T47D (cell line): ENCODE measurements around the gene CUL4A.
"Not testable (repeated sequence)": the region's sequence is repeated elsewhere in the genome, so short reads cannot be mapped to it uniquely, and the experiment has no call there.

Source experiments
- DNase-seq, 2 experiments: peaks; one replicate each; pipeline versions ENCODE4 v3.0.0 to v3.0.0-alpha.2; 2011 to 2012; ENCODE audit warnings: low read depth in 1 of 2, low spot score in 1 of 2
- JUND ChIP-seq: IDR thresholded peaks from 2 replicates; pipeline ENCODE4 v1.6.1; 2012; ENCODE audit warnings: low read depth
- in situ Hi-C: cut with HindIII; loops from 2 replicates; pipeline ENCODE4 v1.10.0; 2016; ENCODE audit warnings: low sequenced_read_pairs, low pct_unique_long_range_greater_than_20kb

Gene CUL4A

DNA sequence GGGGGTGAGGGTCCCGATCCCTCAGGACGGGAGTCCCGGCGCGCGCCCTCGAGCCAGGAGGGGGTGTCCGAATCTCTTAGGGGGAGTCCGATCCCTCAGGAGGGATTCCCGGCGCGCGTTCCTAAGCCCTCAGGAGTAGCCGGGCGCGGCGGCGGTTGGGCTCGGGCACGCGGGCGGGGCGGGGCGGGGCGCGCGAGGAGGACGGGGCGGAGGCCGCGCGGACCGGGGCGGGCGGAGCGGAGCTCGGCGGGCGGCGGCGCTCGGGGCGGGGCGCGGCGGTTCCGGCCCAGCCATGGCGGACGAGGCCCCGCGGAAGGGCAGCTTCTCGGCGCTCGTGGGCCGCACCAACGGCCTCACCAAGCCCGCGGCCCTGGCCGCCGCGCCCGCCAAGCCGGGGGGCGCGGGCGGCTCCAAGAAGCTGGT is at the start of gene CUL4A:
CUL4A (plus strand) TSS at position 278 of the 423 bp plus-strand sequence; CDS start at position 293, 15 bp downstream.
- TF ChIP-seq JUND, result no peak
- in situ Hi-C loops, result no loop called here
- peak; percentile 50 to 85 for DNase-seq

DNA sequence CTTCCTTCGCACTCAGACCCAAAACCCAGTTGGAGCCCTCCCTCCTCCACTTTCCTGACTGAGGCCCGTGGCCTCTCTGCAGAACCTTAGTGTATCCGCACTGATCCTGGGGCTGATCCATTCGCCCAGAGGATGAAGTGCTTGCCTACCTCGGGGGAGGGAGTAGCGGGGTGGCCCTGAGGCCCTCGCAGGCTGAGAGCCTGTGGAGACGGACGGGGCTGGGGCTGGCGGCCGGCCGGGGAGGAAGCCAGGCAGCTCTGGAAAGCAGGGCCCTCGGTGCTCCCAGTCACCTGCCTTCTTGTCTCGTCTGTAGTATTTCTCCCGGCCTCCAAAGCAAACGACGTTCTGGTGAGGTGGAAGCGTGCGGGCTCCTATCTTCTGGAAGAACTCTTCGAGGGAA is 49.7 kb upstream of the CUL4A start:
- in situ Hi-C loops, result no loop called here

DNA sequence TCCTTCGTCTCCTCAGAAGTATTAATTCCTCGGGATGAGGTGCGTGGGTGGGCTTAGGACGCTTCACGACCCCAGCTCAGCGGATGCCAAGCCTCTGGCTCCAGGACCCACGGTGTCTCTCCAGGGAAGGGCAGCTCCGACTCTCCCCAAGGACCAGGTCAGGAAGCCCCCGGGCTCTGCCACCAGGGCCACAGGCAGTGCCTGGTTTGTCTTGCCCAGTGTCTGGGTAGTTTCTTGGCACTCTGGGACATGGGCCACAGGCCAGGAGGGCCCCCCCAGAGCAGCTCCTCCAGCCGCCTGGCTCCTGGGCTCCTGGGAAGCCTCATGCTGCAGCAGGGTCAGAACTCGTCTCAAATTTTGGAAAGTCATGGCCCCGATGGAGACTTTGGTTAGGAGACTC is 48.4 kb upstream of the CUL4A start:
- DNase-seq, result no peak
- in situ Hi-C loops, result no loop called here
- no peak for TF ChIP-seq JUND

More for the DNA sequence above, 49.7 kb upstream of the CUL4A start:
- DNase-seq, result no peak
- TF ChIP-seq JUND, result no peak

DNA sequence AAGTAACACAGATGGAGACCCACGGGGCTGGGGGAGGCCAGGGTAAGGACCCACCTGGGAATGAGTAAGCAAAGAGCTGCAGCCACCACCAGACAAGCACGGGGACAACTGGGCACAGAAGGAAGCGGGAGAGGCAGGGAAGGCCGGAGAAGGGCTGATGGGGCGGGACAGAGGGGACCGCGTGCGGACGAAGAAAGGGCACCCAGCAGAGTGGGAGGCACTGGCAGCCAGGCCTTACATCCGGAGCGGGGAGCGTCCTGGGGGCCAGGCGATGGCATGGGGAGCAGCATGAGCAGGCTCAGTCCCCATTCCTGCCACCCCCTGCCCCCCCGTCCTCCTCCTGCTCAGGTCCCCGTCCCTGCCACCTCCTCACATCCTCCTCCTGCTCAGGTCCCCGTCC is 48.0 kb upstream of the CUL4A start:
- DNase-seq, result no peak
- in situ Hi-C loops, result no loop called here
- TF ChIP-seq JUND, result no peak

DNA sequence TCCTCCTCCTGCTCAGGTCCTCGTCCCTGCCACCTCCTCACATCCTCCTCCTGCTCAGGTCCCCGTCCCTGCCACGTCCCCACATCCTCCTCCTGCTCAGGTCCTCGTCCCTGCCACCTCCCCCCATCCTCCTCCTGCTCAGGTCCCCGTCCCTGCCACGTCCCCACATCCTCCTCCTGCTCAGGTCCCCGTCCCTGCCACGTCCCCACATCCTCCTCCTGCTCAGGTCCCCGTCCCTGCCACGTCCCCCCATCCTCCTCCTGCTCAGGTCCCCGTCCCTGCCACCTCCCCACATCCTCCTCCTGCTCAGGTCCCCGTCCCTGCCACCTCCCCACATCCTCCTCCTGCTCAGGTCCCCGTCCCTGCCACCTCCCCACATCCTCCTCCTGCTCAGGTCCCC is 47.4 kb upstream of the CUL4A start:
- in situ Hi-C loops, DNase-seq: not testable (repeated sequence)

DNA sequence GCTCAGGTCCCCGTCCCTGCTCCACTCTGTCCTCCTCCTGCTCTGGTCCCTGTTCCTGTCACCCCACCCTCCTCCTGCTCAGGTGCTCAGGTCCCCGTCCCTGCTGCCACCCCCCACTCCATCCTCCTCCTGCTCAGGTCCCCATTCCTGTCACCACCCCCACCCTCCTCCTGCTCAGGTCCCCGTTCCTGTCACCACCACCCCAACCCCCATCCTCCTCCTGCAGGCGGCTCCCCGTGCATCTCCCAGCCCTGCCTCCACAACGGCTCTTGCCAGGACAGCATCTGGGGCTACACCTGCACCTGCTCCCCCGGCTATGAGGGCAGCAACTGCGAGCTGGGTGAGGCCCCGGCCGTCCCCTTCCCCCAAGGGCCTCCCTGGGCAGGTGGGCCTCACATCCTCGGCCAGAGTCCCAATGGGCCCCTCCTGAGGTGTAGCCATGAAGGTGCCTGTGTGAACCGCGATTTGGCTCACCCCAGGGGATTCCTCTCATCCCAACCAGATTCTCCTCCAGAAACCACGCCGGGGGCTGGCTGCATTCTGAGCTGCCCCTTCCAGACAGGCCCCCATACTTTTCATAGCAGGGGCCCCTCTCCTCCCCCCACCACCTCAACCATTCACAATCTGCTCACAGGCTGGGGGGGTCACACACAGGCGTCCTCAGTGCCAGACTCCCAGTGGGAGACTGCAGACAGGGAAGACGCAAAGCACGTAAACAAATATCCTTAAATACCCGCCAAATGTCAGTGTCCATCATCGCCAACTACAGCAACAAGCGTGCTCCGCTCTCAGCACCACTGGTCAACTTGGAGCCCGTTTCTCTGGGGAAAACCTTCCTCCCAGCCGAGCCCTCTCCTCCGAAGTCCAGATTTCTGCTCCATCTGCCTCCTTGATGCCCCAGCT is 46.4 kb upstream of the CUL4A start:
- in situ Hi-C loops, result no loop called here
- TF ChIP-seq JUND, result no peak
- DNase-seq, result no peak

DNA sequence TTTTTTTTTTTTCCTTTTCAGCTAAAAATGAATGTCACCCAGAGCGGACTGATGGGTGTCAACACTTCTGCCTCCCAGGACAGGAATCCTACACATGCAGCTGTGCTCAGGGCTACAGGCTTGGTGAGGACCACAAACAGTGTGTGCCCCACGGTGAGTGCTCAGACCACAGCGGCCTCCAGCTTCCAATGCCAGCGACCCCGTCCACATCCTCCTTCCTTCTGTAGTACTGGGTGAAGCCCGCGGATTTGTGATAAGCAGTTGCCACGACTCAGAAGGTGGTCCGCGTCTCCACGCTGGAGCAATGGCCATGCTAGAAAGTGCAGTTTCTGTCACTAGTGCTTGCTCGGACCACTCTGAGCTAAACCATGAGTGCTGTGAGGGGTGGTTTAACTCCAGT is 44.9 kb upstream of the CUL4A start:
- TF ChIP-seq JUND, result no peak
- in situ Hi-C loops, result no loop called here
- DNase-seq, result no peak

DNA sequence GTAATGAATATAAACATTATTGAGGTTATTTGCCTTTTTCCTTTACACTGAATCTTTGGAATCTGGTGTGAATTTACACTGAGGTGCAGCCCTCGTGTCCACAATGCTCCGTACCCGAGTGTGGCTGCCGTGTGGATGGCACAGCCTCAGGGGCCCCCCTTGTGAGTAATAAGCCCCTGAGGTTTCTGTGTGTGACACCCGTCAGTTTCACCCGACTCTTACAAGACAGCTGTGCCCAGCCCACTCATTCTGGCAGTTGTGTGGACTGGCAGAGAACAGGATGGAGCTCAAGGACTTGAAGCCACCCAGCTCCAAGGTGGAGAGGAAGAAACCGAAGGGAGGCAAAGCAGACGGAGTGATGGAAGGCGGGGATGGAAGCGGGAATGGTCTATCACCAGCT is 43.1 kb upstream of the CUL4A start:
- no peak for TF ChIP-seq JUND
- DNase-seq, result no peak
- in situ Hi-C loops, result no loop called here

DNA sequence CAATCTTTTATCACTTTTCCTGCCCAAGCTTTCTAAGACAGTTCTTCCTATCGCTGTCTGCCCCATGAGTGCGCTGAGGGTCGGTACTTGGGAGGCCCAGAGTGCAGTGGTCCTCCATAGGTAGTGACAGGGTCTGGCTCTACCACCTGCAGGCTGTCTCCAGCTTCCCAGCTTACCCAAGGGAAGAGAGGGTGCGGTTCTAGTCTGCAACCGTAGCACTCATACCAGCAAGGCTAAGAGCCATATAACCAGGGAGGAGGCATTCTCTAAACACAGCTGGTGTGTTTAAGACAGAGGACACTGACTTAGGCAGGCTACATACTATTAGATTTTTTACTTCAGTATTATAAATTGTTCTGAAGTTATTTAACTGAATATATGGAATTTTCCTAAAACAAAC is 42.7 kb upstream of the CUL4A start:
- TF ChIP-seq JUND, result no peak
- in situ Hi-C loops, result no loop called here
- no peak for DNase-seq

DNA sequence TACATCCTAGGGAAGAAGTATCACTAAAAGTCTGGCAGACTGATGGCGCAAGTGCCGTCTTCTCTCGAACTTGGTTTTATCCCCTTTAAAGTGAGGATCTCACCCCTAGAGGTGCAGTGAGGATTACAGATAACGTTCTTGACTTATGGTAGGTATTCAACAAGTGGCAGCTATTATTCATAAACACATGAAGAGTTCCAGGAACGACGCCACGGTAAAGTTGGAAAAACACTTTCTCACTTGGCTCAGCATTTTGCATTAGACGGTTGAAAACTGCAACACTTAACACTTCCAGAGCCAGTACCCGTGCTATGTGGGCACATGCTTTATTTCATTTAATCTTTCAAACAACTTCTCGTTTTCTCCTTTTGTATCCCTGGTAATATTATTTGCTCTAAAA is 42.3 kb upstream of the CUL4A start:
- TF ChIP-seq JUND, result no peak
- no peak for DNase-seq
- in situ Hi-C loops, result no loop called here

DNA sequence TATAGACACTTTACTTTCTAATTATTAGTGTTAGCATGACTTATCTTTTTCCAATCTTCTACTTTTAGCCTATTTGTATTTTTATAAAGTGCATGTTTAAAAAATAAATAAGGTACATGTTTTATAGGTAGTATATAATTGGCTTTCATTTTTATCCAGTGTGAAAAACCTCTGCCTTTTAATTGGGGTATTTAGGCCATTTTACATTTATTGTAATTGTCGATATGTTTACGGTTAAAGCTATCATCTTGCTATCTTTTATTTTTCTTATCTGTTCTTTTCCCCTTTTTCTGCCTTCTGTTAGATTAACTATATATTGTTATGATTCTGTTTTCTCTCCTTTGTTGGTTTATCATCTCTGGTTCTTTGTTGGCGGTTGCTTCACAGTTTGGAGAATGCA is 41.8 kb upstream of the CUL4A start:
- no peak for DNase-seq
- TF ChIP-seq JUND, result no peak
- in situ Hi-C loops, result no loop called here

DNA sequence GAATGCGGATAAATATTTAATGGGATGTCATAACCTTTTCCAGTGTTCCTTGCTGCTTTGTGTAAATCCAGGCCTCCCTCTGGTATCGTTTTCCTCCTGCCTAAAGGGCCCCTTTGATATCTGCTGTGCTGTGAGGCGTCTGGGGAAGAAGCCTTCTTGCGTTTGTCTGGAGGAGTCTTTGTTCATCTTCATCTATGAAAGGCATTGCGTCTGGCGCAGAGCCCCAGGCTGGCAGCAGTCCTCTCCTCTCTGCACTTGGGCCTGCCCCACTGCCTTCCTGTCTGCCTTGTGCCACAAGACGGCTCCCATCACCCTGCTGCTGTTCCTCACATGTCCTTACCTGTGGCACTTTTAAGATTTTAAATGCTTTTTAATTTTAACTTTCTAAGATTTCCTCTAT is 41.2 kb upstream of the CUL4A start:
- in situ Hi-C loops, result no loop called here
- TF ChIP-seq JUND, result no peak
- no peak for DNase-seq

DNA sequence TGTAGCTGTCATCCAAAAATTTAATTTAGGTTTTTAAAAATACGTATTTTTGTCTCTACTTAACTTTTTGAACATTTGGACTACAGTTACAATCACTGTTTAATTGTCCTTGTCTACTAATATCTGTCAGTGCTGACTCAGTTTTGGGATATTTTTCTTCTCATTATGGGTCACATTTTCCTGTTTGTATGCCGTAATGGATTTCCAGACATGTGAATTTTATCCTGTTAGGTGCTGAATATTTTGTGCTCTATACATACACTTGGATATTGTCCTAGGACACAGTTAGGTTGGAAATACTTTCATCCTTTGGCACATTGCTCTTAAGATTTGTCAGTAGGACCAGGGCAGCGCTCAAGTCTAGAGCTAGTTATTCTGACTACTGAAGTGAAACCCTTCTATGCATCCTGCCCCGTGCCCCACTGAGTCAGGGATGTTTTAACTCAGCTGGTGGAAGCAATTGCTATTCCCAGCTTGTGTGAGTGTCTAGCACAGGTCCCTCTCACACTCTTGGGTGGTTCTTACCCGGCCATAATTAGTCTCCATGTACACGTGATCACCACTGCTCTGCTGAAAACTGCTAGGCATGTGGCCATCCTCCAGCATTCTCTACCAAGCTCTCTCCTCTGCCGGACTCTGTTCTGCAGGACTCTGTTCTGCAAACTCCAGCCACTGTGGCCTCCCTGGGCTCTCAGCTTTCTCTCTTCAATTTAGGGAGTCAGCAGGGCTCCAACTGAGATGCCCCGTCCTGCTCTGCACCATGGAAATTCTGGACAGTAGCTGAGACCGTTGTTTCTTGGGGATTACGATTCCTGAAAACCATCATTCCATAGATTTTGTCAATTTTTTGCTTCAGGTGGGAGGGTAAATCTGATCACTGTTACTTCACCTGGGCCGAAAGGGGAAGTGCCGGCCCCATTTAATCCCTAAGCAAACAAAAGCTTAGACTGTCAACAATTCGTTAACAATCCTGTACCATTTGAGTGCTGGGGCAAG is 39.8 kb upstream of the CUL4A start:
- in situ Hi-C loops, result no loop called here
- DNase-seq, result peak; percentile 49 to 53
- no peak for TF ChIP-seq JUND
